Epithelial cell of proximal tubule (primary cell): ENCODE measurements around the gene ANO10. TPM values are rescaled to one million over a fixed set of nuclear protein-coding genes. Genes with fewer than 3 reads are reported as not detected.

Source experiments
- DNase-seq: peaks from one replicate; pipeline ENCODE4 v3.0.0-alpha.2; 2011; ENCODE audit warnings: low read depth
- H3K4me3 ChIP-seq: 2 replicates; pipeline ENCODE4 v1.5.1; 2011; ENCODE audit warnings: low read depth, mild to moderate bottlenecking, low read length
- total RNA-seq: library from RNA; depleted of rRNA; stranded (reverse); fragments of >200 nt; gene quantifications from 2 replicates; pipeline ENCODE4 v1.2.3, GENCODE V29; 2015
- TF ChIP-seq, protein P1 (sequence below): conservative IDR thresholded peaks from 2 replicates; pipeline ENCODE4 v1.5.1; 2012; ENCODE audit warnings: low read depth, mild to moderate bottlenecking, low read length

ANO10 gene
- total RNA-seq, 1 donor from 2014 or later = 30.7 TPM

DNA sequence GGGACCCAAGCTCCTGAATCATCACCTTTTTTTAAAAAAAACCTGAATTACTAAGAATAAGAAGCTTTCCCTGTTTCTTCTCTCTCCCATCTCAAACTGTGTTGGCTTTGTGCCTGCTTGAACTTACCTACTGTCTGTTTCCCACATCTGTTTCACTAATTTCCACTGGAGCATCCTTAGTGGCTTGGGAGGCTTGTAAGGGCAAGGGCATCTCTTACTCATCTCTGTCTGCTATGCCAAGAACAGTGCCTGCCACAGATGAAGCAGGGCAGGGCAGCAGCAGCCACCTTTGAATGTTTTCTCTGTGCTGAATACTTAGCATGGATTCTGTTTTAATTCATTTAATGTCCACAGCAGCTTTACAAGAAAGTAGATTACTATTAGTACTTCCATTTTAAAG is 293.2 kb downstream of the ANO10 start:
- no peak for DNase-seq
- TF ChIP-seq, protein P1, sequence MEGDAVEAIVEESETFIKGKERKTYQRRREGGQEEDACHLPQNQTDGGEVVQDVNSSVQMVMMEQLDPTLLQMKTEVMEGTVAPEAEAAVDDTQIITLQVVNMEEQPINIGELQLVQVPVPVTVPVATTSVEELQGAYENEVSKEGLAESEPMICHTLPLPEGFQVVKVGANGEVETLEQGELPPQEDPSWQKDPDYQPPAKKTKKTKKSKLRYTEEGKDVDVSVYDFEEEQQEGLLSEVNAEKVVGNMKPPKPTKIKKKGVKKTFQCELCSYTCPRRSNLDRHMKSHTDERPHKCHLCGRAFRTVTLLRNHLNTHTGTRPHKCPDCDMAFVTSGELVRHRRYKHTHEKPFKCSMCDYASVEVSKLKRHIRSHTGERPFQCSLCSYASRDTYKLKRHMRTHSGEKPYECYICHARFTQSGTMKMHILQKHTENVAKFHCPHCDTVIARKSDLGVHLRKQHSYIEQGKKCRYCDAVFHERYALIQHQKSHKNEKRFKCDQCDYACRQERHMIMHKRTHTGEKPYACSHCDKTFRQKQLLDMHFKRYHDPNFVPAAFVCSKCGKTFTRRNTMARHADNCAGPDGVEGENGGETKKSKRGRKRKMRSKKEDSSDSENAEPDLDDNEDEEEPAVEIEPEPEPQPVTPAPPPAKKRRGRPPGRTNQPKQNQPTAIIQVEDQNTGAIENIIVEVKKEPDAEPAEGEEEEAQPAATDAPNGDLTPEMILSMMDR = no peak
- no peak overlapping the region for H3K4me3 ChIP-seq

DNA sequence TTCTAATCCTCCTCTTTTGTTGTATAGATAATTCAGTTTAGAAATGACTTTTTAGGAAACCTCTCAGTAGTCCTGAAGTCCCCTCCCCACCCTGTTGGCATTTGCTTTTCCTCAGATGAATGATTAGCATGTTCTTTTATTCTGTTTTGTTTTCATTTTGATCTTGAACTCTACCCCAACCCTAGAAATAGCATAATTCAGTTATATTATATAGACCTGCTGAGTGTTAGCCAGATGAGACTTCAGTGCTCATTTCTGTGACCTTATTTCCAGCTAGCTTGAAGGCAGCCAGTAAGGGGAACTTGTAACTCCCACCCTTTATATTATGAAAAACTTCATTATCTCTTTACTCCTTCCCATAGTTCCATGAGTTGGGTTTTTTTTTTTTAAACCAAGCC is 294.2 kb downstream of the ANO10 start:
- no peak for DNase-seq
- TF ChIP-seq, protein P1 = no peak
- no peak overlapping the region for H3K4me3 ChIP-seq

DNA sequence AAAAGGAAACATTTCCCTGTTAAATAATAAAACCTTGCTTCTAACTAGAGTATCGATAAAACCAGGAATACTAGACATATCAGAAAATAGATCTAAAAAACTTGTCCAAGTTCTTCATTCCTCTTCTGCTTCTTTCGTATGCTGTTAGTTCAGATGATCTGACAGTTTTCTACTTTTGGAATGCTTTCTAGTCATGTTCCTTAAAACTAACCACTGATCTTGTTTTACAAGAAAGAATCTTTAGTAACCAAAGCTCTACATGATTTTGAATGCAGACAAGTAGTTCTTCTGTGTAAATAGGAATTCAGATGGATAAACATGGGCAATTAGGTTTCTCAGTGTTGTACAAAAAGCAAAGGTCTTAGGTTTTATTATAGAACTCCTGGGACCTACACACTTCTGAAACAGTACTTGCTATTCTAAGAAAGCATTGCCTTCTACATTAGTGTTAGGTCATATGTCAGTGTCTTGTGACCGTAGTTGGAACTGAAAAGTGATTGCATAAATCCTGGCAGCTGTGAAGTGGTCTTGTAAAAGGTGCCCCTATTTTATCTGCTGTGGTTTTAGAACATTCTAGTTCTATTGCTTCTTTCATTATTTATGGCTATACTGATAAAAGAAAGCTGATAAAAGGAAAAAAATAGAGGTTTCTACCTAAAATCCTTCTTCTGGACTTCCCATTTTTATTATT is 294.8 kb downstream of the ANO10 start:
- TF ChIP-seq, protein P1 = no peak
- no peak overlapping the region for H3K4me3 ChIP-seq
- no peak for DNase-seq

DNA sequence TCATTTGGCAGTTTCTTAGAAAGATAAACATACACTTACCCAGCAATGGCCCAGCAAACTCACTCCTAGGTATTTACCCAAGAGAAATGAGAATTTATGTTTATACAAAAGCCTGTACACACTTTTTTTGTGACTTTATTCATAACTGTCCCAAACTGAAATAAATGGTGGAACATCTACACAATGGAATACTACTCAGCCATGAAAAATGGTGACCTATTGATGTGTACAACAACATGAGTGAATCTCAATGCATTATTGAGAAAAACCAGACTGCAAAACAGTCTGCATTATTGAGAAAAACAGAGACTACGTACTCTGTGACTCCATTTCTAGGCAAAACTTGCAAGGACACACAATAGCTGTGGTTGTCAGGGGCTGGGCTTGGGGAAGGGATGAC is 298.3 kb downstream of the ANO10 start:
- H3K4me3 ChIP-seq = no peak overlapping the region
- TF ChIP-seq, protein P1 = no peak
- no peak for DNase-seq

DNA sequence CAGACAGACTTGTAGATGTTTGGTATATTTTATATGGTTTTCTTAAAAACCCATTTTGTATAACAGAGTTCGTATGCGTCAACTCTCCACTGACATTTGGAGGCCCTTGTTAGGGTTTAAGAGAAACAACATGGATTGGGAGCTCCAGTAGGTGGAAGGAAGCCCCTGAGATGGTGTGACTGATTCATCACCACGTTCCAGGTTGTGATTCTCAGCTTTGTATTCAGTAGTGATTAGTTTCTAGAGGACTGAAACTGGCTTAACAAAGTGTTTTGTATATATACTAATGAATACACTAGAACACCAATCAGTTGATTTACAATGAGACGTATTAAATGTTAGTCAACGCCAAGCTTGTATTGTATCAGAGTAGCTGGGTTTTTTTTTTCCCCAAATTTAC is 301.5 kb downstream of the ANO10 start:
- DNase-seq = no peak
- TF ChIP-seq, protein P1 = no peak
- no peak overlapping the region for H3K4me3 ChIP-seq

DNA sequence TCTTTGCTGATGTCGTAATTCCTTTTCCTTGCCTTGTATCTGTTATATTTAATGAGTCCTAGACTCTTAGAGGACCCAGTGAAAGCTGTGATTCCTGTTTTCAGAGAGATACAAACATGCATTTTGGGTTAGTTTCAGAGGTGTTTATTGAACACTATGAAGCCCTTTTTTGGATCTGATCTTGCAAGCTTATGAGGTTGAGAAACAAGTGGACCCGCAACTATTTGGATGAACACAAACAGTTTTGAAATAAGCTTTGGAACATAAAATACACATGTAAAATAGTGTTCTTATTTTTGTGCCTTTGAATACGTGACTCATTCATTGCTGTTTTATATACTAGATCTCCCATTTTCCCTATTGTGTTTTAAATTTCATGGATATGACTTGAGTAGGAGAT is 302.0 kb downstream of the ANO10 start:
- TF ChIP-seq, protein P1 = no peak
- DNase-seq = no peak
- no peak overlapping the region for H3K4me3 ChIP-seq

DNA sequence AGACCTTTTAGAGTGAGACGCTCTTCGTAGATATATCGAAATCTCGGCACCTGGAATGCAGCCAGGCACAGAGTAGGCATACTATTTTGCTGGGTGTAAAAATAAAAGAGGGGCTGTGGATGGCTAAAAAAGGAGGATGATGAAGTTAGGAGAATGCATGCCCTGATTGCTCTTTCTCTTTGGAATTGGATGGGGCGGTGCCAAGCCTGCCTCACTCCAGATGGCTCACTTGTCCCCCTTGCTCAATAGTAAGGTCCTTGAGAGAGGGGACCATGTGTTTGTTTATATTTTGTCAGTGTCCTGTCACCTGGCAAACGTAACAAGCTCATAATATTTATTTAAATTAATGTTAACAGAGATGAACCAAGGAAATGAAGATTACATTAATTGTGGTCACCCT is 302.4 kb downstream of the ANO10 start:
- no peak overlapping the region for H3K4me3 ChIP-seq
- DNase-seq = no peak
- TF ChIP-seq, protein P1 = no peak
